ENCODE results near the gene RASGRF2. TPM values are rescaled to one million over a fixed set of nuclear protein-coding genes. Genes with fewer than 3 reads are reported as not detected.

Gene RASGRF2
- total and polyA plus RNA-seq, 2 of the 13 experiments (the other 11 are each of a cell fraction or from before 2014, with no cell fraction given), result 23.6 to 29.0 TPM

- TF ChIP-seq NFAT5 (CRISPR knock-in tag; IDR thresholded peaks at IDR 0.05) (no peak), ZBTB37 (CRISPR knock-in tag; IDR thresholded peaks at IDR 0.05) (no peak), FOXP4 (CRISPR knock-in tag; IDR thresholded peaks at IDR 0.05) (no peak), ZNF720 (CRISPR knock-in tag; IDR thresholded peaks at IDR 0.05) (no peak), HOMEZ (CRISPR knock-in tag; IDR thresholded peaks at IDR 0.05; ENCODE audit: low read depth) (no peak), LRRFIP1 (CRISPR knock-in tag; conservative IDR thresholded peaks at IDR 0.05) (no peak), ZSCAN29 (CRISPR knock-in tag; conservative IDR thresholded peaks at IDR 0.05) (no peak), ZNF790 (CRISPR knock-in tag; IDR thresholded peaks at IDR 0.05; ENCODE audit: borderline replicate concordance) (no peak; the same call in 1 of the 2 replicates), ZNF296 (CRISPR knock-in tag; conservative IDR thresholded peaks at IDR 0.05) (no peak), ZBTB39 (CRISPR knock-in tag; IDR thresholded peaks at IDR 0.05) (no peak)
Measured at GRCh38 chr5:81233080-81233634, 273.0 kb downstream of the RASGRF2 start, which contains the start of gene CKMT2 (continued).

Measured in HepG2 (cell line).